GM19324 (cell line): ENCODE results near the gene DHX34.

ENCODE experiments used
- ATAC-seq: cut with Tn5 transposase; IDR thresholded peaks from one replicate; pipeline ENCODE4 v1.9.1; 2021; ENCODE audit warnings: mild to moderate bottlenecking, moderate library complexity; ENCODE audit not compliant: unreplicated experiment, low FRiP score

Gene DHX34

GRCh38 chr19:47413941-47414340, 64.8 kb downstream of the DHX34 start:
- ATAC-seq = no peak

- no peak for ATAC-seq
Measured at GRCh38 chr19:47414469-47414868, 65.4 kb downstream of the DHX34 start.

GRCh38 chr19:47415953-47416642, 67.0 kb downstream of the DHX34 start:
- ATAC-seq = no peak

- ATAC-seq = no peak
Measured at GRCh38 chr19:47416643-47416985, 67.5 kb downstream of the DHX34 start.

GRCh38 chr19:47417107-47417745, 68.1 kb downstream of the DHX34 start:
- no peak for ATAC-seq

- ATAC-seq = no peak
Measured at GRCh38 chr19:47417746-47418691, 68.9 kb downstream of the DHX34 start.

GRCh38 chr19:47418692-47419029, 69.5 kb downstream of the DHX34 start:
- ATAC-seq = no peak

- no peak for ATAC-seq
Measured at GRCh38 chr19:47419030-47419783, 70.1 kb downstream of the DHX34 start, which contains the start of gene MEIS3. TSS of gene MEIS3 (minus strand) at chr19:47419527. CDS start at chr19:47419081, 446 bp downstream.

GRCh38 chr19:47419789-47420188, 70.7 kb downstream of the DHX34 start:
- ATAC-seq = no peak

GRCh38 chr19:47421244-47421786, 72.2 kb downstream of the DHX34 start:
- ATAC-seq = no peak

GRCh38 chr19:47421844-47422395, 72.8 kb downstream of the DHX34 start:
- ATAC-seq = no peak

- ATAC-seq = no peak
Measured at GRCh38 chr19:47422417-47423163, 73.5 kb downstream of the DHX34 start.

- ATAC-seq = no peak
Measured at GRCh38 chr19:47423203-47423882, 74.2 kb downstream of the DHX34 start.

- ATAC-seq = no peak
Measured at GRCh38 chr19:47427241-47428176, 78.4 kb downstream of the DHX34 start.

- ATAC-seq = no peak
Measured at GRCh38 chr19:47428177-47428894, 79.2 kb downstream of the DHX34 start.

- no peak for ATAC-seq
Measured at GRCh38 chr19:47429140-47429793, 80.2 kb downstream of the DHX34 start.
